ENCODE results near the gene AP2A1.

AP2A1 gene

DNA sequence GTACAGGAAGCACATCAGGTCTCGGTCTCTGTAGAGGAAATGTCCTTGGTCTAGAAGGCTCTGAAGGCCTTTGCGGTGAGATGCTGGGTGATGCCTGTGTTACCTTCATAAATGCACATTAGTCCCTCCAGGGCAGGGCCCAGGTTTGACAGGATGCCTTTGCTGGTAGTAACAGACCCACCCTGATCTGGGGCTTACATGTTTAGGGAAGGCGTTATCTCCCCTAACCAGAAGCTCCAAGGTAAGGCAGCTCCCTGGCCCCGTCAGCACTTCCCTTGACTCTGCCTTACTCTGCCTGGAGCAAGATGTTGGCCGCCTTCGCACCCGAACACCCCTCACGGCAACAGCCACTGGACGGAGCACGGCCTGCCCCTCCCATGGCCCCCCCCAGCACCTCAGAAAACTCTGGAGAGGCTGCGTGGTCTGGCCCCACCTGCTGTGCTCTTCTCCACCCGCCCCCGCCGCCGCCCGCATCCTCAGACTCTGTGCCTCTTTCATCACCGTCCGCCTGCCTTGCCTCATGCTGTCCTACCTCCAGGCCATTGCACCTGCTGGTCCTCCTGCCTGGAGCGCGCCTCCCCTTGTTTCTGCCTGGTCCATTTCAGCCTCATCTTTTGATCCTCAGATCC is 9.1 kb downstream of the AP2A1 start:
- ATAC-seq, result no peak

GRCh38 chr19:49776371-49776764 is 9.6 kb downstream of the AP2A1 start:
- ATAC-seq, result no peak
- no peak for TF ChIP-seq RARB (CRISPR knock-in tag; IDR thresholded peaks at IDR 0.05)
- TF ChIP-seq ESRRG (CRISPR knock-in tag; IDR thresholded peaks at IDR 0.05), result no peak
- no peak for TF ChIP-seq ZFP30 (CRISPR knock-in tag; IDR thresholded peaks at IDR 0.05)
- no peak for TF ChIP-seq ZFP3 (CRISPR knock-in tag; IDR thresholded peaks at IDR 0.05)

More for the DNA sequence above, 9.1 kb downstream of the AP2A1 start:
- TF ChIP-seq OSR1 (CRISPR knock-in tag; IDR thresholded peaks at IDR 0.05) (no peak), ESRRG (CRISPR knock-in tag; IDR thresholded peaks at IDR 0.05) (no peak), ZNF565 (CRISPR knock-in tag; conservative IDR thresholded peaks at IDR 0.05; ENCODE audit: low read depth) (no peak)

GRCh38 chr19:49779731-49780555 is 13.1 kb downstream of the AP2A1 start:
- TF ChIP-seq ARNTL (CRISPR knock-in tag; IDR thresholded peaks at IDR 0.05; ENCODE audit: borderline replicate concordance, low read depth), result no peak
- no peak for TF ChIP-seq PATZ1 (CRISPR knock-in tag; IDR thresholded peaks at IDR 0.05; ENCODE audit: borderline replicate concordance)
- no peak for TF ChIP-seq TSHZ2 (CRISPR knock-in tag; IDR thresholded peaks at IDR 0.05)
- no peak for TF ChIP-seq POU6F1 (CRISPR knock-in tag; IDR thresholded peaks at IDR 0.05; ENCODE audit: borderline replicate concordance, low read depth)
- no peak for TF ChIP-seq ZNF8 (CRISPR knock-in tag; IDR thresholded peaks at IDR 0.05)
- TF ChIP-seq ZFP3 (CRISPR knock-in tag; IDR thresholded peaks at IDR 0.05), result no peak
- no peak for TF ChIP-seq CSRNP3 (CRISPR knock-in tag; IDR thresholded peaks at IDR 0.05)
- no peak for TF ChIP-seq BACH2 (CRISPR knock-in tag; IDR thresholded peaks at IDR 0.05; ENCODE audit: borderline replicate concordance)
- no peak for TF ChIP-seq ZC3H10 (CRISPR knock-in tag; IDR thresholded peaks at IDR 0.05)
- no peak for TF ChIP-seq TOX (CRISPR knock-in tag; IDR thresholded peaks at IDR 0.05; ENCODE audit: borderline replicate concordance)
- no peak for TF ChIP-seq GLIS3 (CRISPR knock-in tag; IDR thresholded peaks at IDR 0.05)
- no peak for TF ChIP-seq PPARA (CRISPR knock-in tag; IDR thresholded peaks at IDR 0.05; ENCODE audit: borderline replicate concordance)
- no peak for TF ChIP-seq RARB (CRISPR knock-in tag; IDR thresholded peaks at IDR 0.05)
- TF ChIP-seq, protein P1, sequence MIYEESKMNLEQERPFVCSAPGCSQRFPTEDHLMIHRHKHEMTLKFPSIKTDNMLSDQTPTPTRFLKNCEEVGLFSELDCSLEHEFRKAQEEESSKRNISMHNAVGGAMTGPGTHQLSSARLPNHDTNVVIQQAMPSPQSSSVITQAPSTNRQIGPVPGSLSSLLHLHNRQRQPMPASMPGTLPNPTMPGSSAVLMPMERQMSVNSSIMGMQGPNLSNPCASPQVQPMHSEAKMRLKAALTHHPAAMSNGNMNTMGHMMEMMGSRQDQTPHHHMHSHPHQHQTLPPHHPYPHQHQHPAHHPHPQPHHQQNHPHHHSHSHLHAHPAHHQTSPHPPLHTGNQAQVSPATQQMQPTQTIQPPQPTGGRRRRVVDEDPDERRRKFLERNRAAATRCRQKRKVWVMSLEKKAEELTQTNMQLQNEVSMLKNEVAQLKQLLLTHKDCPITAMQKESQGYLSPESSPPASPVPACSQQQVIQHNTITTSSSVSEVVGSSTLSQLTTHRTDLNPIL (CRISPR knock-in tag; IDR thresholded peaks at IDR 0.05; ENCODE audit: low read depth), result no peak
- TF ChIP-seq ZFP30 (CRISPR knock-in tag; IDR thresholded peaks at IDR 0.05), result no peak
- no peak for TF ChIP-seq TCF4 (CRISPR knock-in tag; IDR thresholded peaks at IDR 0.05; ENCODE audit: borderline replicate concordance)
- TF ChIP-seq ISL1 (CRISPR knock-in tag; IDR thresholded peaks at IDR 0.05), result no peak
- TF ChIP-seq ZNF70 (CRISPR knock-in tag; IDR thresholded peaks at IDR 0.05), result no peak
- no peak for TF ChIP-seq ZNF565 (CRISPR knock-in tag; conservative IDR thresholded peaks at IDR 0.05; ENCODE audit: low read depth)
- ATAC-seq, result no peak

Data from SK-N-SH treated with all-trans-retinoic acid at 6 μM for 48 hours (cell line).